SK-MEL-5 (cell line): Measurements from ENCODE around the gene BAK1. TPM values are rescaled to one million over a fixed set of nuclear protein-coding genes. Genes with fewer than 3 reads are reported as not detected.

Source experiments
- DNase-seq: peaks from one replicate; pipeline ENCODE4 v3.0.0-alpha.2; 2016; ENCODE audit warnings: low read depth, low spot score
- in situ Hi-C: cut with HindIII; loops from 2 replicates; pipeline ENCODE4 v1.10.0; 2016; ENCODE audit warnings: low sequenced_read_pairs, high pct_unique_total_duplicates, low pct_unique_long_range_greater_than_20kb
- polyA plus RNA-seq, 2 experiments: library from polyadenylated mRNA; depleted of rRNA; stranded (reverse); fragments of >200 nt; gene quantifications; 2 replicates each; pipeline ENCODE4 v1.2.3, GENCODE V29; 2015
- total RNA-seq: library from RNA; depleted of rRNA; stranded (reverse); fragments of >200 nt; shearing (Covaris generic); gene quantifications from 2 replicates; pipeline ENCODE4 v1.2.3, GENCODE V29; 2014; rRNA removed

Gene BAK1
- 11.2 and 11.9 TPM in 2 replicates for total RNA-seq
- 25.0 and 30.8 TPM in 2 replicates for polyA plus RNA-seq (2015; cell fraction: cytosol; rRNA removed)
- polyA plus RNA-seq (2015; cell fraction: nucleus; rRNA removed): 18.3 and 24.2 TPM in 2 replicates

GRCh38 chr6:33579828-33580714 lies at the start of gene BAK1:
TSS of gene BAK1 (minus strand) at chr6:33580276. CDS start at chr6:33577604, 2,672 bp downstream.
- DNase-seq: peak; percentile 87
- in situ Hi-C loops: no loop called here

DNA sequence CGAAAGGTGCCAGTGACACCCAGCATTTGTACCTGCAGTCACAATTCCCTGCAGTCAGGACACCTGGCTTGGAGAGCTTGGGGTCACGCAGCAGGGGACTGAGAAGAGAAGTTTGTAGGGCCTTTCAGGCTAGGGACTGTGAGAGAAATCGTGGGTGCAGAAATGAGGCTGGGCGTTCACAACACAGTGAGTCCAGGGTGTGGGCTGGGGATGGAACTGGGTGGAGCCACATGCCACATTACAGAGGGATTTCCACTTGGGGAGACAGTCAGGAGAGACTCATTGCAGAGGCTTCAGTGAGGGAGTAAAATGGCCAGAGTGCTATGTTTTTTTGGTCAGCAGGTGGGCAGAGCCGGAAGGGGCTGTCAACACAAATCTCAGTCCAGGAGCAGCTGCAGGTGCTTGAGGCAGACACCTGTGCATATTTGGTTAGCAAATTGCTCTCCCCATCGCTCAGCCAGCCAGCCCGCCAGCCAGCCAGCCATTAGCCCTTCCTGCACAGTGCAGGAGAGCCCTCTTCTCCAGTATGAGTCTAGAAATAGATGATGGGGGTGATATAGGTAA lies 48.4 kb upstream of the BAK1 start:
- no peak for DNase-seq
- in situ Hi-C loops: no loop called here

GRCh38 chr6:33627876-33628275 lies 47.8 kb upstream of the BAK1 start:
- in situ Hi-C loops: no loop called here
- no peak for DNase-seq

GRCh38 chr6:33624856-33625255 lies 44.8 kb upstream of the BAK1 start:
- in situ Hi-C loops: no loop called here

DNA sequence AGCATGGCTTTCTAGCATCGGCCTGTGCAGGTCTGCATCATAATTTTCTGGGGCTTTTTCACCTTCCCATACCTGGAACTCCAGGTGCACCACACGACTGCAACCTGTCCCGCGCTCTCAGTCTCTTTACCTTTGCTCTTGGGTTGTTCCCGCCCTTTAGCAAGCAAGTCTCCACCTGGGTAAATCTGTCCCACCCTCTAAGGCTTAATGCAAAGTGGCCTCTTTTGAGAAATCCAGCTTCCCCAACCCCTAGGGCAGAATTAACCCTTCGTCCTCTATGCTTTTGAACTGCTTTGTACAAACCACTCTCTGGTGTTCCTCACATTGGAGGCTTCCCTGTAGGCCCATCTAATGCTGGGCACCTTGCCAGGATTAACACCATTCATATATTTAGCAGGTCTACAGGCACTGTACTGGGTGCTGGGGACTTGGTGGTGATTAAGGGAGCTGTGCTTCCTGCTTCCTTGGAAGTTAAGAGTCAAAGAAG lies 43.9 kb upstream of the BAK1 start:
- no peak for DNase-seq
- in situ Hi-C loops: no loop called here

More at GRCh38 chr6:33624856-33625255, 44.8 kb upstream of the BAK1 start:
- DNase-seq: no peak

DNA sequence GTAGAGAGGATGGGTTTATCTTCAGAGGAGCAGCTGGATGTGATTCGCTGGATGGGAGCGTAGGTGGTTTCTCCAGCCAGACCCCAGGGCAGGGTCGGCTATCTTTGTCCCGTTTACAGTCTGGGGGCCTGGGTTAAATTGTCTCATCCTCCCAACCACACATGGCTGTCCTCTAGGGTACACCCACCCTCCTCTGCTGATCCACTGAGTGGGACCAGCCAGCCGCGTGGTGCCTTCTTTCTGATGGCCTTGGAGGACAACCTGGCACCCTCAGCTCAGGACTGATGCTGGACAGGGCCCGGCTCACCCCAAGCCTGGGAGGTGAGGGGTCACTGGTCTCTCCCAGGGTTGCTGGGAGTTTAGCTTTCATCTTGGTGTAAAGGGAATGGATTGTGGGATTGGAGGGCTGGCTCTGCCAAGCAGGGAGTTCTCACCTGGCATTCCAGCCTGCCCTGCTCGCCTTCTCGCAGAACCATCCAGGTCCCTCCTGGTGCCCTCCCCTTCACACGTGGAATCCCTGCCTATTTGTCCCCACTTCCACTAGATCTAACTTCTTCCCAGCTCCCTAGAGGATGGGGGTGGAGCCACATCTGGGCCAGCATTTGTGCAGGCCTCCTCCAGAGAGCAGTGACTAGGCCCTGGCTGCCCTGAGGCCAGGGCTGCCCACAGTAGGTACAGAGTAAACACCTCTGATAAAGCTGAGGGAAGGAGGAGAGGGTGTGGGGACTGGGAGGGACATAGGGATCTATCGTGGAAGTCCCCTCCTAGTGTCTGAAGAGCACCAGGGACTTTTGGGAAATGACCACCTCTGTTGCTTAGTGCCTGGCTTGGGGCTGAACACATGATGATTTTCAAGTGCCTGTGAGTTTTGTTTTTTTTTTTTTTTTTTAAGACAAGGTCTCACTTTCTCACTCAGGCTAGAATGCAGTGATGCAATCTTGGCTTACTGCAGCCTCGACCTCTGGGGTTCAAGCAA lies 42.7 kb upstream of the BAK1 start:
- DNase-seq: no peak
- in situ Hi-C loops: no loop called here

DNA sequence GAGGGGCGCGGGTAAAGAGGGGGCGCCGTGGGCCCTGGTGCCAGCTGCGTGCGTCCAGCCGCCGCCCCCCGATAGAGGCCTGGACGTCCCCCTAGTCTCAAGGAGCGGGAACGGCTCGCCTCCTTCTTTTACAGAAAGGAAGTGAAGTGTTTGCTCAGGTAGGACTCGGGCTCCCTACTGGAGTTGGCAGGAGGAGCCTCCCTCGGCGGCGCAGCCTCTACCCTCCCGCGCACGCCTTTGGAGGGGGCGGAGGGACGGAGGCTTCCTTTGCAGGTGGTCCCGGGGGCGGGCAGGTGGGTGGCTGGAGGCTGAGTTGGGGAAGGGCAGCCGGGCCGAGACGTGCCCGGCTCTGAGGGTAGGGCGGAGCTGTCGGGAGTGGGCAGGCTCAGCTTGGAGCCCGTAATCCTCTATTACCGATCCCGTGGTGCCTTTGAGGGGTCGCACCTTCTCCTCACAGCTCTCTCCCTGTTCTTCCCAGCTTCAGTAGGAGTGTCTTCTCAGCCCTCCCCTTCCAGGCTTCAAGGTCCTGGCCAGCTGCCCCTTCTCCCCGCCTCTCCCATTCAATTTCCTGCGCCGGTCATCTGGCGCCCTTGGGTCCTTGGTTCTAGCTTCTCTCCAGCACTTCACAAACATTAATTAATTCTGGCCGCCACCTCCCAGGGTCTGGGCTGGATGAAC lies 41.8 kb upstream of the BAK1 start:
- DNase-seq: no peak
- in situ Hi-C loops: no loop called here

GRCh38 chr6:33620856-33621710 lies 41.0 kb upstream of the BAK1 start, which contains the start of gene ITPR3:
TSS of gene ITPR3 (plus strand) at chr6:33621322. CDS start at chr6:33621603, 281 bp downstream.
- DNase-seq: peak; percentile 37
- in situ Hi-C loops: no loop called here

DNA sequence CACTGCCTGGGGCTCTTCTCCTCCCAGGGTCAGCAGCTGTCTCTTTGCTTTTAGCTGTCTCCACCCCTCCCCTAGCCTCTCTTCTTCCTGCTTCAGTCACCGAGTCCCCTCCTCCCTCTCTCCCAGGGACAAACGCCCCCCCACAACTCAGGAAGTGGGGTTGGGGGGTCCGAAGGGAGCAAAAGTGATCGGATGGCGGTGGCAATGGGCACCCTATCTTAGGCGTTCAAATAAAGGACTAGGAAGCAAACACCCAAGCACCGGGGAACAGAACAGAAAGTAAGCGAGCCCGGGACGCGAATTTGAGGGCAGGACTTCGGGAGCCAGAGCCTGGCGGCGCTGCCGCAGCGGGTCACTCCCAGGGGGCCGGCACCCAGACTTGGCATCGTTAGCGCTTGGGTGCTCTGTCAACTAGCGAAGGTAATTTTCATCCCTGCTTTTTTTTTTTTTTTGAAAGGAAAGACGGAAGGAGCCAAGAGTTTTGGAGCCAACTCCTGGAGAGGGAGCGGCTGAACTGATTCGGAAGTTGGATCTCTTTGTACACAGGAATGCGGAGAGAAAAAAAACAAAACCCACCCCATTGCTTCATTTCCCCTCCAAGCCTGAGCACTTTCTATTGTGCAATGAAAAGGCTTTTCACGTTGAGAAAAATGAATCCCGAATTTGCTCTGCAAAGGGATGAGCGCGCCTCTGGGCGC lies 40.2 kb upstream of the BAK1 start:
- in situ Hi-C loops: no loop called here
- DNase-seq: no peak

GRCh38 chr6:33619166-33619840 lies 39.2 kb upstream of the BAK1 start:
- in situ Hi-C loops: no loop called here
- no peak for DNase-seq

- DNase-seq: no peak
- in situ Hi-C loops: no loop called here
These were observed 36.8 kb upstream of the BAK1 start for GRCh38 chr6:33616913-33617312.

DNA sequence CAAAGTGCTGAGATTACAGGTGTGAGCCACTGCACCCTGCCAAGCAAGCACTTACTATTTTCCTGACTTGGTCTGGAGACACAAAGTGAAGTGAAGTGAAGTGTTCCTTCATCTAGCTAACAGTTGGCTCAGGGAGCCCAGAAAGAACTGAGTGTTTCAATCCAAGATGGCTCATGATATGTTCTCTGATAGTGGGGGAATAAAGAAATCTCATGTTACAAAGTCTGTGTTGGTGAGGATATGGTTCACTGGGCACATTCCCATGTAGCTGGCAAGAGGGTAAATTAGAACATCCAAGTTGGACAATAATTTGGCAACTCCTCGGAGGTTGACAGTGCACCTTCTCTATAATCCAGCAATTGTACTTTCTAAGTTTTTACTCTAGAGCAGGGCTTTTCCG lies 36.0 kb upstream of the BAK1 start:
- in situ Hi-C loops: no loop called here
- no peak for DNase-seq

- DNase-seq: no peak
- in situ Hi-C loops: no loop called here
These were observed 33.7 kb upstream of the BAK1 start for GRCh38 chr6:33613795-33614168.

GRCh38 chr6:33613146-33613794 lies 33.2 kb upstream of the BAK1 start:
- DNase-seq: peak; percentile 77
- in situ Hi-C loops: no loop called here
